HEK293T (cell line): Measurements from ENCODE around the gene ZNF26.

ENCODE experiments used
- CTCF ChIA-PET: fragments of 350-600 bp; formaldehyde crosslinking; extraction: SDS; loops from one replicate; lab custom pipeline; 2021; ENCODE audit warnings: antibody characterized with exemption, inconsistent platforms; lab: Yijun Ruan, JAX
- POLR2A ChIA-PET: fragments of 350-600 bp; formaldehyde crosslinking; extraction: SDS; loops from one replicate; lab custom pipeline; 2020; ENCODE audit warnings: antibody characterized with exemption, inconsistent platforms; lab: Yijun Ruan, JAX
- DNase-seq: peaks from one replicate; pipeline ENCODE4 v3.0.0; 2012; ENCODE audit warnings: mixed read lengths; ENCODE audit errors: extremely low spot score
- ARNT ChIP-seq: fragments of 450-650 bp; IDR thresholded peaks from 2 replicates; pipeline ENCODE4 v1.6.1; 2017; ENCODE audit warnings: mild to moderate bottlenecking
- BHLHE40 ChIP-seq: fragments of 450-650 bp; IDR thresholded peaks from 2 replicates; pipeline ENCODE4 v1.6.1; 2016; ENCODE audit warnings: mild to moderate bottlenecking, moderate library complexity, borderline replicate concordance
- CTBP1 ChIP-seq: fragments of 450-650 bp; IDR thresholded peaks from 2 replicates; pipeline ENCODE4 v1.6.1; 2016; ENCODE audit warnings: borderline replicate concordance
- ELF4 ChIP-seq: fragments of 450-650 bp; IDR thresholded peaks from 2 replicates; pipeline ENCODE4 v1.6.1; 2017; ENCODE audit warnings: antibody characterized with exemption
- FOXA1 ChIP-seq: fragments of 450-650 bp; IDR thresholded peaks from 2 replicates; pipeline ENCODE4 v1.6.1; 2016; ENCODE audit warnings: mild to moderate bottlenecking
- FOXK2 ChIP-seq: fragments of 450-650 bp; IDR thresholded peaks from 2 replicates; pipeline ENCODE4 v1.6.1; 2016; ENCODE audit warnings: mild to moderate bottlenecking
- FOXM1 ChIP-seq: fragments of 450-650 bp; IDR thresholded peaks from 2 replicates; pipeline ENCODE4 v1.6.1; 2017; ENCODE audit warnings: mild to moderate bottlenecking, borderline replicate concordance
- HDGF ChIP-seq: fragments of 450-650 bp; IDR thresholded peaks from 2 replicates; pipeline ENCODE4 v1.6.1; 2017; ENCODE audit warnings: antibody characterized with exemption, borderline replicate concordance
- L3MBTL2 ChIP-seq: fragments of 450-650 bp; conservative IDR thresholded peaks from 2 replicates; pipeline ENCODE4 v1.6.1; 2016; ENCODE audit warnings: mild to moderate bottlenecking
- LEF1 ChIP-seq: fragments of 450-650 bp; IDR thresholded peaks from 2 replicates; pipeline ENCODE4 v1.6.1; 2017; ENCODE audit warnings: mild to moderate bottlenecking, borderline replicate concordance
- NFRKB ChIP-seq: fragments of 450-650 bp; IDR thresholded peaks from 2 replicates; pipeline ENCODE4 v1.6.1; 2016; ENCODE audit warnings: mild to moderate bottlenecking, moderate library complexity
- PKNOX1 ChIP-seq: fragments of 450-650 bp; IDR thresholded peaks from 2 replicates; pipeline ENCODE4 v1.6.1; 2016
- SP1 ChIP-seq: fragments of 450-650 bp; IDR thresholded peaks from 2 replicates; pipeline ENCODE4 v1.6.1; 2017
- SUZ12 ChIP-seq: fragments of 450-650 bp; IDR thresholded peaks from 2 replicates; pipeline ENCODE4 v1.6.1; 2016; ENCODE audit warnings: mild to moderate bottlenecking
- TARDBP ChIP-seq: fragments of 450-650 bp; IDR thresholded peaks from 2 replicates; pipeline ENCODE4 v1.6.1; 2016
- ZNF384 ChIP-seq: fragments of 450-650 bp; IDR thresholded peaks from 2 replicates; pipeline ENCODE4 v1.6.1; 2016

The ZNF26 gene

DNA sequence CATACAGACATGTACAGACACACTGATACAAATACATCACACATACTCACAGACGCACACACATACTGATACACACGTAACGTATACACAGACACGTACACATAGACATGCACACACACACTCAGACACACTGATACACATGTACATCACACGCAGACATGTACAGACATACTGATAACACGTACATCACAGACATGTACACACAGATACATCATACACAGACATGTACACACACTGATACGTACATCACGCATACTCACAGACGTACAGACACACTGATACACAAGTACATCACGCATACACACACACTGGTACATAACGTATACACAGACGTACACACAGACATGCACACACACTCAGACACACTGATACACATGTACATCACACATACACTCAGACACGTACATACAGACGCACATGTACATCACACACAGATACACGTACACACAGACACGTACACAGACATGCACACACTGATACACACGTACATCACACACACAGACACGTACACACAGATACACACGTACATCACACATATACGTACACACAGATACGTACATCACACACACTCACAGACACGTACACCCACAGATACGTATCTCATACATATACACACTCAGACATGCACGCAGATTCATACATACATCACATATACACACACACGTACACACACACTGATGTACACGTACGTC is 35.2 kb upstream of the ZNF26 start:
- CTCF ChIA-PET, result no interaction called here
- POLR2A ChIA-PET, result no interaction called here
- TF ChIP-seq TARDBP (0 out of 2 replicates have a peak, but pooled peaks have one; percentile 9), HDGF (no peak)
- DNase-seq, result no peak

DNA sequence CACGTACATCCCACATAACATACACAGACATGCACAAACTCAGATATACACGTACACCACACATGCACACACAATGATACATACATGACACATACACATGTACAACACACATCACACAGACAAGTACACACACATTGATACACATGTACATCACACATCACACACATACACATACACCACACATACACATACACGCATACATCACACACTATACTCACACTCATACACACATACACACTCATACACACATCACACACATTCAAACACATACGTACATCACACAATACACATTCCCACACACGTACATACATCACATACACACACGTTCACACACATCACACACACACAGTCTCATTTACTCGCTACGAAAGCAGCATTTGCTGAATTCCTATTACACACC is 34.5 kb upstream of the ZNF26 start:
- POLR2A ChIA-PET, result no interaction called here
- TF ChIP-seq HDGF, result no peak
- TF ChIP-seq FOXM1, result no peak
- TF ChIP-seq ELF4, result no peak
- peak; percentile 41; the same call in 1 of the 2 replicates for TF ChIP-seq TARDBP
- no peak for DNase-seq

GRCh38 chr12:132952371-132953162 is 33.6 kb upstream of the ZNF26 start:
- CTCF ChIA-PET, result no interaction called here

More for the DNA sequence above, 34.5 kb upstream of the ZNF26 start:
- CTCF ChIA-PET, result no interaction called here

GRCh38 chr12:132953163-132953425 is 33.1 kb upstream of the ZNF26 start:
- CTCF ChIA-PET, result no interaction called here

More at GRCh38 chr12:132952371-132953162, 33.6 kb upstream of the ZNF26 start:
- no peak for TF ChIP-seq ARNT
- TF ChIP-seq FOXA1, result no peak
- no peak for TF ChIP-seq L3MBTL2
- TF ChIP-seq SUZ12, result no peak
- TF ChIP-seq SP1, result no peak
- TF ChIP-seq CTBP1, result no peak
- no peak for TF ChIP-seq LEF1
- TF ChIP-seq PKNOX1, result no peak
- TF ChIP-seq BHLHE40, result no peak
- no peak for DNase-seq
- POLR2A ChIA-PET, result no interaction called here

DNA sequence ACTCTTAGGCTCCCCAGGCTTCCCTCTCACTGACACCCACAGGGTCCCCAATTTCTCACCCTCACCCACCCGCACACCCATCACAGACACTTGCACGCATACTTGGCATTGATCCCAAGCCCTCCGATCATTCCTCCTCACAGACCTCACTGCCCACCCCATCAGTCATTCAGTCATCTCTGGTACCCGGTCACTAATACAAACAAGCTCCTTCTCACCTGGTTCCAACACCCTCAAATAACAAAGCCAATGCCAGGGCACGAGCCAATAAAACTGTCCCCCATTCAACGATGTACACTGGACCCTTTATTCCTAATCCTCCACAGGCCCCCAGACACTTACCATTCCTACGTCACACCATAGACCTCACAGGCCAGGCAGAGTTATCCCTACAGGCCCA is 32.4 kb upstream of the ZNF26 start:
- POLR2A ChIA-PET, result no interaction called here
- CTCF ChIA-PET, result no interaction called here

More at GRCh38 chr12:132953163-132953425, 33.1 kb upstream of the ZNF26 start:
- no peak for TF ChIP-seq ZNF384
- no peak for TF ChIP-seq TARDBP
- no peak for TF ChIP-seq LEF1
- no peak for TF ChIP-seq SUZ12
- DNase-seq, result no peak
- POLR2A ChIA-PET, result no interaction called here

GRCh38 chr12:132954471-132955048 is 31.6 kb upstream of the ZNF26 start:
- TF ChIP-seq HDGF (no peak), LEF1 (no peak), CTBP1 (no peak), PKNOX1 (no peak), NFRKB (no peak), FOXK2 (no peak), ZNF384 (no peak), SP1 (no peak), BHLHE40 (no peak), TARDBP (no peak), ARNT (no peak), FOXA1 (no peak), ELF4 (no peak), SUZ12 (no peak), FOXM1 (no peak), L3MBTL2 (no peak)
- no peak for DNase-seq

More for the DNA sequence above, 32.4 kb upstream of the ZNF26 start:
- TF ChIP-seq SP1, result no peak
- no peak for TF ChIP-seq L3MBTL2
- TF ChIP-seq TARDBP, result no peak
- no peak for TF ChIP-seq SUZ12
- TF ChIP-seq FOXA1, result no peak
- TF ChIP-seq ELF4, result no peak
- TF ChIP-seq FOXM1, result no peak
- no peak for TF ChIP-seq BHLHE40
- TF ChIP-seq HDGF, result no peak
- no peak for TF ChIP-seq CTBP1
- no peak for DNase-seq

More at GRCh38 chr12:132954471-132955048, 31.6 kb upstream of the ZNF26 start:
- POLR2A ChIA-PET, result no interaction called here
- CTCF ChIA-PET, result no interaction called here
